Glutamatergic neuron (in vitro differentiated cells): Measurements from ENCODE around the gene ALDH1A1. TPM values are rescaled to one million over a fixed set of nuclear protein-coding genes. Genes with fewer than 3 reads are reported as not detected.

Experiments used
- DNase-seq: peaks from one replicate; pipeline ENCODE4 v3.0.0; 2022
- H3K27ac Mint-ChIP-seq: one replicate; pipeline ENCODE4 v1.8.0; 2020; ENCODE audit warnings: mild to moderate bottlenecking, mixed read lengths, inconsistent platforms; ENCODE audit not compliant: unreplicated experiment
- H3K27me3 Mint-ChIP-seq: one replicate; pipeline ENCODE4 v1.8.0; 2020; ENCODE audit warnings: mild to moderate bottlenecking, moderate library complexity, mixed read lengths, inconsistent platforms; ENCODE audit not compliant: unreplicated experiment
- H3K36me3 Mint-ChIP-seq: one replicate; pipeline ENCODE4 v1.8.0; 2020; ENCODE audit warnings: mild to moderate bottlenecking, mixed read lengths, inconsistent platforms; ENCODE audit not compliant: unreplicated experiment
- H3K4me1 Mint-ChIP-seq: one replicate; pipeline ENCODE4 v1.8.0; 2020; ENCODE audit warnings: mild to moderate bottlenecking, low read depth, mixed read lengths, inconsistent platforms; ENCODE audit not compliant: unreplicated experiment
- H3K4me3 Mint-ChIP-seq: one replicate; pipeline ENCODE4 v1.8.0; 2020; ENCODE audit warnings: mild to moderate bottlenecking, mixed read lengths, inconsistent platforms; ENCODE audit not compliant: unreplicated experiment
- H3K9me3 Mint-ChIP-seq: one replicate; pipeline ENCODE4 v1.8.0; 2020; ENCODE audit warnings: mild to moderate bottlenecking, moderate library complexity, mixed read lengths, inconsistent platforms; ENCODE audit not compliant: unreplicated experiment
- CTCF ChIP-seq: fragments of 200-600 bp; sonication (generic); IDR thresholded peaks from one replicate; pipeline ENCODE4 v1.5.0; 2021; ENCODE audit not compliant: partially characterized antibody, unreplicated experiment
- total RNA-seq: library from RNA; stranded (reverse); fragmentation: NEBNext Ultra II Directional; extraction: Animal tissue kit (Norgen Biotek cat#: 25700); gene quantifications from one replicate; pipeline ENCODE4 v1.2.1, GENCODE V29; 2021; ENCODE audit not compliant: unreplicated experiment

The ALDH1A1 gene
- total RNA-seq, 1 donor from 2014 or later, result not detected

GRCh38 chr9:72979405-72980100 lies 26.7 kb upstream of the ALDH1A1 start:
- DNase-seq, result no peak
- H3K36me3 Mint-ChIP-seq, result no peaks in the 10 kb centered on the region
- H3K9me3 Mint-ChIP-seq, result no peaks in the 10 kb centered on the region
- no peak for TF ChIP-seq CTCF
- no peak overlapping the region for H3K27ac Mint-ChIP-seq
- no peak overlapping the region for H3K4me3 Mint-ChIP-seq
- H3K4me1 Mint-ChIP-seq, result no peaks in the 10 kb centered on the region
- H3K27me3 Mint-ChIP-seq, result no peaks in the 10 kb centered on the region

GRCh38 chr9:72978744-72979143 lies 25.9 kb upstream of the ALDH1A1 start:
- no peaks in the 10 kb centered on the region for H3K27me3 Mint-ChIP-seq
- DNase-seq, result no peak
- H3K4me3 Mint-ChIP-seq, result no peak overlapping the region
- H3K4me1 Mint-ChIP-seq, result peaks cover 3% of the 10 kb centered on the region
- no peak overlapping the region for H3K27ac Mint-ChIP-seq
- H3K9me3 Mint-ChIP-seq, result no peaks in the 10 kb centered on the region
- no peaks in the 10 kb centered on the region for H3K36me3 Mint-ChIP-seq
- TF ChIP-seq CTCF, result no peak

GRCh38 chr9:72977670-72978069 lies 24.8 kb upstream of the ALDH1A1 start:
- Mint-ChIP-seq H3K36me3 (no peaks in the 10 kb centered on the region), H3K4me1 (peaks cover 3% of the 10 kb centered on the region), H3K27ac (no peak overlapping the region), H3K4me3 (no peak overlapping the region), H3K9me3 (no peaks in the 10 kb centered on the region), H3K27me3 (no peaks in the 10 kb centered on the region)
- no peak for TF ChIP-seq CTCF
- no peak for DNase-seq

- no peaks in the 10 kb centered on the region for H3K27me3 Mint-ChIP-seq
These were observed 21.6 kb upstream of the ALDH1A1 start for GRCh38 chr9:72974501-72974900.

More at GRCh38 chr9:72974501-72974900, 21.6 kb upstream of the ALDH1A1 start:
- peaks cover 3% of the 10 kb centered on the region for H3K4me1 Mint-ChIP-seq
- H3K9me3 Mint-ChIP-seq, result no peaks in the 10 kb centered on the region
- H3K36me3 Mint-ChIP-seq, result peaks cover under 1% of the 10 kb centered on the region
- no peak overlapping the region for H3K27ac Mint-ChIP-seq
- H3K4me3 Mint-ChIP-seq, result no peak overlapping the region
- no peak for DNase-seq
- no peak for TF ChIP-seq CTCF
